ENCODE measurements around the gene DES. TPM values are rescaled to one million over a fixed set of nuclear protein-coding genes. Genes with fewer than 3 reads are reported as not detected.

The DES gene
- total and polyA plus RNA-seq, 2 donors (not counting 1 experiment from before 2014, with no cell fraction given) = not detected

GRCh38 chr2:219468410-219469185, 50.4 kb downstream of the DES start:
- intact Hi-C loops (cut with micrococcal nuclease) = no loop called here
- Mint-ChIP-seq H3K27ac (no peak overlapping the region), H3K9me3 (ENCODE audit: insufficient read depth) (no peaks in the 10 kb centered on the region), H3K4me3 (no peak overlapping the region), H3K27me3 (peaks cover 16% of the 10 kb centered on the region), H3K4me1 (no peaks in the 10 kb centered on the region)
- H2AFZ ChIP-seq (ENCODE audit: insufficient read depth, low read depth, low read length, poor library complexity, severe bottlenecking) = no peak overlapping the region
- H3K9me3 ChIP-seq (ENCODE audit: control extremely low read depth in 1 of 3, control insufficient read depth in 2 of 3, insufficient read depth in 1 of 3, low read length in 2 of 3) = no peaks in the 10 kb centered on the region
- H3K4me3 ChIP-seq (ENCODE audit: control extremely low read depth in 1 of 5, extremely low read depth in 1 of 5, insufficient read depth in 1 of 5, low read depth in 2 of 5, low read length in 4 of 5) = no peak overlapping the region
- no peak for DNase-seq
- H3K27ac ChIP-seq (ENCODE audit: low read length in 2 of 2) = no peak overlapping the region
- H3K4me1 ChIP-seq (ENCODE audit: control insufficient read depth in 2 of 2, insufficient read depth in 2 of 2, low read length in 2 of 2) = no peaks in the 10 kb centered on the region
- H3K4me2 ChIP-seq (replicated peaks; ENCODE audit: low read depth, low read length, poor library complexity, severe bottlenecking) = no peak overlapping the region
- H3K79me2 ChIP-seq (ENCODE audit: control insufficient read depth, insufficient read depth, low read length) = no peaks in the 10 kb centered on the region
- H3K9ac ChIP-seq (ENCODE audit: low read length) = no peak overlapping the region
- ATAC-seq (ENCODE audit: low read depth) = no peak
- H4K20me1 ChIP-seq (ENCODE audit: control insufficient read depth, insufficient read depth, low read length, poor library complexity, severe bottlenecking) = no peaks in the 10 kb centered on the region
- ChIA-PET CTCF (interaction anchor here (1.0 to 1.1 kb wide), 2 partner anchors 9 to 41 kb away, joined by 3 to 4 read pairs; no protein-coding TSS in a partner anchor), POLR2A (no interaction called here)
- WGBS (ENCODE audit: insufficient coverage) = 84% methylated on average over 23 of the region's 23 CpGs
- peaks cover 0 to 3% (median 0%) of the 10 kb centered on the region in 4 experiments for H3K27me3 ChIP-seq (replicated peaks in 1 of 4; ENCODE audit: control extremely low read depth in 1 of 4, control insufficient read depth in 3 of 4, insufficient read depth in 4 of 4, low read length in 3 of 4)
- H3K36me3 ChIP-seq (replicated peaks in 1 of 2; ENCODE audit: control extremely low read depth in 1 of 2, control insufficient read depth in 1 of 2, extremely low read depth in 1 of 2, insufficient read depth in 2 of 2, low read length in 1 of 2) = no peaks in the 10 kb centered on the region
- TF ChIP-seq CTCF (IDR thresholded peaks at IDR 0.05) (no peak), EZH2 (IDR thresholded peaks at IDR 0.05; ENCODE audit: borderline replicate concordance, insufficient read depth, low read depth, low read length, poor library complexity, severe bottlenecking) (no peak)

- Histone ChIP-seq H3K79me2 (ENCODE audit: control insufficient read depth, insufficient read depth, low read length) (no peaks in the 10 kb centered on the region), H3K4me2 (replicated peaks; ENCODE audit: low read depth, low read length, poor library complexity, severe bottlenecking) (no peak overlapping the region), H3K27me3 (replicated peaks in 1 of 4; ENCODE audit: control extremely low read depth in 1 of 4, control insufficient read depth in 3 of 4, insufficient read depth in 4 of 4, low read length in 3 of 4) (peaks cover 0 to 3% (median 0%) of the 10 kb centered on the region in 4 experiments), H3K9me3 (ENCODE audit: control extremely low read depth in 1 of 3, control insufficient read depth in 2 of 3, insufficient read depth in 1 of 3, low read length in 2 of 3) (no peaks in the 10 kb centered on the region), H3K27ac (ENCODE audit: low read length in 2 of 2) (no peak overlapping the region), H3K4me3 (ENCODE audit: control extremely low read depth in 1 of 5, extremely low read depth in 1 of 5, insufficient read depth in 1 of 5, low read depth in 2 of 5, low read length in 4 of 5) (no peak overlapping the region), H3K9ac (ENCODE audit: low read length) (no peak overlapping the region), H3K4me1 (ENCODE audit: control insufficient read depth in 2 of 2, insufficient read depth in 2 of 2, low read length in 2 of 2) (no peaks in the 10 kb centered on the region), H2AFZ (ENCODE audit: insufficient read depth, low read depth, low read length, poor library complexity, severe bottlenecking) (no peak overlapping the region), H4K20me1 (ENCODE audit: control insufficient read depth, insufficient read depth, low read length, poor library complexity, severe bottlenecking) (no peaks in the 10 kb centered on the region), H3K36me3 (replicated peaks in 1 of 2; ENCODE audit: control extremely low read depth in 1 of 2, control insufficient read depth in 1 of 2, extremely low read depth in 1 of 2, insufficient read depth in 2 of 2, low read length in 1 of 2) (no peaks in the 10 kb centered on the region)
- POLR2A ChIA-PET = no interaction called here
- TF ChIP-seq CTCF (IDR thresholded peaks at IDR 0.05) (no peak), EZH2 (IDR thresholded peaks at IDR 0.05; ENCODE audit: borderline replicate concordance, insufficient read depth, low read depth, low read length, poor library complexity, severe bottlenecking) (no peak)
- WGBS (ENCODE audit: insufficient coverage) = 87% methylated on average over 15 of the region's 16 CpGs
- H3K9me3 Mint-ChIP-seq (ENCODE audit: insufficient read depth) = no peaks in the 10 kb centered on the region
- peaks cover 20% of the 10 kb centered on the region for H3K27me3 Mint-ChIP-seq
- intact Hi-C loops (cut with micrococcal nuclease) = no loop called here
- CTCF ChIA-PET = interaction anchor here (1.0 kb wide), 1 partner anchor 10 kb away, joined by 3 read pairs; no protein-coding TSS in a partner anchor
- no peak for DNase-seq
- H3K4me1 Mint-ChIP-seq = no peaks in the 10 kb centered on the region
- no peak for ATAC-seq (ENCODE audit: low read depth)
- no peak overlapping the region for H3K27ac Mint-ChIP-seq
- H3K4me3 Mint-ChIP-seq = no peak overlapping the region
These were observed 51.1 kb downstream of the DES start for GRCh38 chr2:219469186-219469724.
